ENCODE data around the gene SH3RF3. TPM values are rescaled to one million over a fixed set of nuclear protein-coding genes. Genes with fewer than 3 reads are reported as not detected.
A peak's percentile ranks its signal among the peaks of the same experiment; 100 is the strongest.

Gene SH3RF3
- total RNA-seq, 1 experiment from 2014 or later, result not detected

- no peak for DNase-seq (ENCODE audit: low read depth, low spot score)
- peak overlapping the region; percentile 9 for H2AFZ ChIP-seq (ENCODE audit: low read depth, low read length, poor library complexity, severe bottlenecking)
- CTCF ChIA-PET, result no interaction called here
Observed at GRCh38 chr2:109260886-109261700, 132.1 kb downstream of the SH3RF3 start.

More at GRCh38 chr2:109260886-109261700, 132.1 kb downstream of the SH3RF3 start:
- BruUV-seq (replicated peaks), result no TSS peak
- intact Hi-C loops (cut with micrococcal nuclease), result loop anchor here (1.0 kb wide), 1 partner anchor 249 kb away; no protein-coding TSS in a partner anchor
- no peaks in the 10 kb centered on the region for H4K20me1 ChIP-seq (ENCODE audit: insufficient read depth)
- peak; percentile 88 for ATAC-seq
- H3K36me3 ChIP-seq (ENCODE audit: control insufficient read depth in 1 of 2, insufficient read depth in 2 of 2, low read length in 2 of 2), result no peaks in the 10 kb centered on the region
- H3K27ac ChIP-seq (ENCODE audit: low read depth, low read length), result no peak overlapping the region
- H3K9ac ChIP-seq (ENCODE audit: low read length), result no peak overlapping the region
- TF ChIP-seq EZH2 (IDR thresholded peaks at IDR 0.05) (no peak), MAX (IDR thresholded peaks at IDR 0.05) (no peak), RAD21 (IDR thresholded peaks at IDR 0.05; ENCODE audit: low read depth) (peak; percentile 58), POLR2A (IDR thresholded peaks at IDR 0.05; ENCODE audit: borderline replicate concordance, extremely low read depth, insufficient read depth, insufficient read length) (no peak)
- TF ChIP-seq, protein P1, sequence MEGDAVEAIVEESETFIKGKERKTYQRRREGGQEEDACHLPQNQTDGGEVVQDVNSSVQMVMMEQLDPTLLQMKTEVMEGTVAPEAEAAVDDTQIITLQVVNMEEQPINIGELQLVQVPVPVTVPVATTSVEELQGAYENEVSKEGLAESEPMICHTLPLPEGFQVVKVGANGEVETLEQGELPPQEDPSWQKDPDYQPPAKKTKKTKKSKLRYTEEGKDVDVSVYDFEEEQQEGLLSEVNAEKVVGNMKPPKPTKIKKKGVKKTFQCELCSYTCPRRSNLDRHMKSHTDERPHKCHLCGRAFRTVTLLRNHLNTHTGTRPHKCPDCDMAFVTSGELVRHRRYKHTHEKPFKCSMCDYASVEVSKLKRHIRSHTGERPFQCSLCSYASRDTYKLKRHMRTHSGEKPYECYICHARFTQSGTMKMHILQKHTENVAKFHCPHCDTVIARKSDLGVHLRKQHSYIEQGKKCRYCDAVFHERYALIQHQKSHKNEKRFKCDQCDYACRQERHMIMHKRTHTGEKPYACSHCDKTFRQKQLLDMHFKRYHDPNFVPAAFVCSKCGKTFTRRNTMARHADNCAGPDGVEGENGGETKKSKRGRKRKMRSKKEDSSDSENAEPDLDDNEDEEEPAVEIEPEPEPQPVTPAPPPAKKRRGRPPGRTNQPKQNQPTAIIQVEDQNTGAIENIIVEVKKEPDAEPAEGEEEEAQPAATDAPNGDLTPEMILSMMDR (IDR thresholded peaks at IDR 0.05 in 2 of 3, conservative IDR thresholded peaks at IDR 0.05 in 1 of 3; ENCODE audit: borderline replicate concordance in 1 of 3, insufficient read depth in 1 of 3, low read depth in 2 of 3, low read length in 2 of 3), result peak; percentile 30 to 55 (median 44); a peak in 5 of 6 replicates
- no peak overlapping the region for H3K4me3 ChIP-seq (replicated peaks in 1 of 2; ENCODE audit: low read depth in 1 of 2, low read length in 2 of 2)
- ChIA-PET POLR2A (no interaction called here), RAD21 (ENCODE audit: low non-redundant PET in 1 of 2, low total read pairs in 2 of 2, uncharacterized antibody in 2 of 2, unreplicated experiment in 2 of 2) (no interaction called here)
- no peaks in the 10 kb centered on the region for H3K79me2 ChIP-seq (ENCODE audit: insufficient read depth, low read length)
- H3K27me3 ChIP-seq (ENCODE audit: insufficient read depth, low read length), result no peaks in the 10 kb centered on the region; the same call in 1 of the 2 replicates
- H3K9me2 ChIP-seq (ENCODE audit: insufficient read depth), result no peaks in the 10 kb centered on the region
- H3K9me3 ChIP-seq (ENCODE audit: control insufficient read depth in 1 of 2, insufficient read depth in 1 of 2, low read depth in 1 of 2, low read length in 2 of 2), result no peaks in the 10 kb centered on the region
- peaks cover 4 to 11% of the 10 kb centered on the region in 2 experiments; a peak in 3 of 4 replicates for H3K4me1 ChIP-seq (ENCODE audit: control insufficient read depth in 1 of 2, insufficient read depth in 2 of 2, low read length in 2 of 2)
- no peak overlapping the region for H3K4me2 ChIP-seq (ENCODE audit: low read length)

Data from HCT116 (cell line).